Endothelial cell of umbilical vein (primary cell): ENCODE measurements around the gene DPPA4. TPM values are rescaled to one million over a fixed set of nuclear protein-coding genes. Genes with fewer than 3 reads are reported as not detected.

Source experiments
- BruUV-seq: library from RNA; stranded (reverse); fragments of 400-500 nt; replicated peaks from 2 replicates; lab custom pipeline; 2021; lab: Mats Ljungman, UMichigan
- CTCF ChIA-PET: fragments of 300-600, 350-600 bp; sonication (Branson Sonifier 250); formaldehyde crosslinking; loops from one replicate; lab custom pipeline; 2021; ENCODE audit warnings: antibody characterized with exemption, inconsistent platforms; lab: Charles Lee
- POLR2A ChIA-PET: fragments of 300-600, 350-600 bp; sonication (Branson Sonifier 250); formaldehyde crosslinking; loops from one replicate; lab custom pipeline; 2021; ENCODE audit warnings: antibody characterized with exemption, inconsistent platforms; lab: Charles Lee
- DNase-seq: peaks from one replicate; pipeline ENCODE4 v3.0.0-alpha.2; 2011; ENCODE audit warnings: low read depth, low spot score
- FAIRE-seq: peaks from 2 replicates; lab custom pipeline; 2011; peaks lifted over from hg19 to GRCh38; lab: Jason Lieb, UNC
- H2AFZ ChIP-seq: 2 replicates; pipeline ENCODE4 v1.6.0; 2012; ENCODE audit warnings: low read depth, low read length, control low read depth, inconsistent platforms
- H3K27ac ChIP-seq: 2 replicates; pipeline ENCODE4 v1.5.1; 2011; ENCODE audit warnings: low read depth, mild to moderate bottlenecking, control low read depth, low read length, moderate library complexity; ENCODE audit not compliant: insufficient read depth
- H3K27me3 ChIP-seq, 2 experiments: 2 replicates each; pipeline versions ENCODE4 v1.6.0 to v1.6.1; 2011; ENCODE audit warnings: low read length in 2 of 2, mixed read lengths in 1 of 2; ENCODE audit not compliant: control insufficient read depth in 2 of 2, insufficient read depth in 2 of 2
- H3K36me3 ChIP-seq, 2 experiments: 2 replicates in 1 of 2; 3 replicates in 1 of 2; pipeline ENCODE4 v1.5.1; 2011; ENCODE audit warnings: low read length in 2 of 2, mild to moderate bottlenecking in 1 of 2, moderate library complexity in 1 of 2; ENCODE audit not compliant: control insufficient read depth in 2 of 2, insufficient read depth in 2 of 2; ENCODE audit errors: extremely low read depth in 1 of 2
- H3K4me1 ChIP-seq: 3 replicates; pipeline ENCODE4 v1.5.1; 2011; ENCODE audit warnings: mild to moderate bottlenecking, low read length; ENCODE audit not compliant: control insufficient read depth, insufficient read depth; ENCODE audit errors: extremely low read depth
- H3K4me2 ChIP-seq: 2 replicates; pipeline ENCODE4 v1.6.1; 2011; ENCODE audit warnings: low read length, control low read depth, mixed read lengths; ENCODE audit not compliant: insufficient read depth
- H3K4me3 ChIP-seq, 3 experiments: fragments of 200-600 bp in 1 of 3; sonication (generic), shearing (Covaris generic) in 1 of 3; replicated peaks in 1 of 3; 2 replicates each; pipeline ENCODE4 v1.5.1; 2011 to 2016; ENCODE audit warnings: control low read depth in 3 of 3, low read length in 3 of 3, mild to moderate bottlenecking in 2 of 3, inconsistent platforms in 1 of 3, low read depth in 1 of 3, moderate library complexity in 1 of 3; ENCODE audit not compliant: insufficient read depth in 1 of 3
- H3K79me2 ChIP-seq: 2 replicates; pipeline ENCODE4 v1.6.0; 2012; ENCODE audit warnings: low read length, inconsistent platforms; ENCODE audit not compliant: control insufficient read depth, insufficient read depth
- H3K9ac ChIP-seq: replicated peaks from 2 replicates; pipeline ENCODE3; 2011; ENCODE audit warnings: low read length, control low read depth; ENCODE audit not compliant: insufficient read depth; ENCODE audit errors: extremely low read depth
- H3K9me1 ChIP-seq: replicated peaks from 3 replicates; pipeline ENCODE4 v1.6.0; 2011; ENCODE audit warnings: mild to moderate bottlenecking, low read length; ENCODE audit not compliant: control insufficient read depth, insufficient read depth; ENCODE audit errors: extremely low read depth
- H3K9me3 ChIP-seq: replicated peaks from 2 replicates; pipeline ENCODE4 v1.5.1; 2012; ENCODE audit warnings: low read length, inconsistent platforms; ENCODE audit not compliant: control insufficient read depth, insufficient read depth
- H4K20me1 ChIP-seq: replicated peaks from 2 replicates; pipeline ENCODE3; 2011; ENCODE audit warnings: mild to moderate bottlenecking, low read length; ENCODE audit not compliant: control insufficient read depth, insufficient read depth; ENCODE audit errors: extremely low read depth
- CTCF ChIP-seq, 2 donors: IDR thresholded peaks; 1 replicate in 1 of 2; 2 replicates in 1 of 2; pipeline ENCODE4 v1.5.1; 2011; ENCODE audit warnings: low read length in 2 of 2, mild to moderate bottlenecking in 2 of 2, moderate library complexity in 2 of 2, control low read depth in 1 of 2, inconsistent platforms in 1 of 2, low read depth in 1 of 2; ENCODE audit not compliant: insufficient read depth in 1 of 2; ENCODE audit errors: extremely low read depth in 1 of 2
- EZH2 ChIP-seq: IDR thresholded peaks from 2 replicates; pipeline ENCODE4 v1.6.1; 2012; ENCODE audit warnings: borderline replicate concordance, low read depth, mild to moderate bottlenecking, moderate library complexity, low read length, inconsistent platforms; ENCODE audit not compliant: severe bottlenecking
- FOS ChIP-seq: IDR thresholded peaks from 2 replicates; pipeline ENCODE4 v1.6.1; 2011; ENCODE audit warnings: mild to moderate bottlenecking, low read length, moderate library complexity, borderline replicate concordance; ENCODE audit not compliant: insufficient read depth
- GATA2 ChIP-seq: IDR thresholded peaks from 2 replicates; pipeline ENCODE4 v1.7.0; 2011; ENCODE audit warnings: low read depth, mild to moderate bottlenecking, moderate library complexity, mixed read lengths, low read length; ENCODE audit not compliant: insufficient read length, insufficient read depth
- JUN ChIP-seq: IDR thresholded peaks from 2 replicates; pipeline ENCODE4 v1.6.1; 2011; ENCODE audit warnings: borderline replicate concordance, low read depth; ENCODE audit not compliant: insufficient read length, insufficient read depth
- MYC ChIP-seq: IDR thresholded peaks from one replicate; pipeline ENCODE4 v1.6.1; 2011; ENCODE audit warnings: mild to moderate bottlenecking, low read depth, low read length
- POLR2A ChIP-seq: IDR thresholded peaks from 2 replicates; pipeline ENCODE4 v1.6.1; 2012; ENCODE audit warnings: low read depth, mild to moderate bottlenecking, control low read depth, low read length
- POLR2AphosphoS5 ChIP-seq: IDR thresholded peaks from 2 replicates; pipeline ENCODE4 v1.6.1; 2012; ENCODE audit warnings: low read depth, mild to moderate bottlenecking, control low read depth, low read length, moderate library complexity; ENCODE audit not compliant: insufficient read depth
- dilution Hi-C: fragments of 300-500 bp; cut with MboI; formaldehyde crosslinking; loops from one replicate; pipeline ENCODE4 v1.15.0; 2019; ENCODE audit warnings: low sequenced_read_pairs; ENCODE audit not compliant: extremely low pct_ligation_motif_present
- intact Hi-C: fragments of 100-400 bp; cut with micrococcal nuclease; formaldehyde crosslinking; loops from one replicate; pipeline ENCODE4 v1.10.0; 2022
- polyA plus RNA-seq, 4 experiments: library from polyadenylated mRNA; depleted of rRNA in 3 of 4; stranded (reverse) in 3 of 4; unstranded in 1 of 4; fragments of >200 nt; gene quantifications; 2 replicates each; pipeline versions ENCODE4 v1.2.1 to v1.2.3, GENCODE V29; 2011 to 2012; ENCODE audit warnings: missing spikeins in 1 of 4
- total RNA-seq: library from RNA; stranded (reverse); gene quantifications from 2 replicates; pipeline ENCODE4 v1.2.3, GENCODE V29; 2021
- TF ChIP-seq, protein P1 (sequence below): IDR thresholded peaks from 2 replicates; pipeline ENCODE4 v1.6.1; 2011; ENCODE audit not compliant: insufficient read depth, insufficient read length

DPPA4 gene
- total and polyA plus RNA-seq, 2 donors (not counting 3 experiments of a cell fraction or from before 2014, with no cell fraction given): 0.06 TPM; not detected in 1

- Histone ChIP-seq H3K4me2 (no peak overlapping the region), H3K36me3 (no peaks in the 10 kb centered on the region), H3K9ac (no peak overlapping the region), H3K9me1 (no peaks in the 10 kb centered on the region), H3K27ac (no peak overlapping the region), H4K20me1 (no peaks in the 10 kb centered on the region), H3K27me3 (no peaks in the 10 kb centered on the region), H3K9me3 (no peaks in the 10 kb centered on the region), H3K4me3 (no peak overlapping the region), H3K4me1 (no peaks in the 10 kb centered on the region), H2AFZ (no peak overlapping the region), H3K79me2 (no peaks in the 10 kb centered on the region)
- BruUV-seq: no TSS peak
- ChIA-PET POLR2A (no interaction called here), CTCF (interaction anchor here (0.8 kb wide), 1 partner anchor 1792 kb away, joined by 4 read pairs; no protein-coding TSS in a partner anchor)
- intact Hi-C loops (no loop called here), dilution Hi-C loops (no loop called here)
- DNase-seq (no peak), FAIRE-seq (no peak)
- TF ChIP-seq FOS (no peak), CTCF (IDR thresholded peaks at IDR 0.05; ENCODE audit: extremely low read depth in 1 of 2, insufficient read depth in 1 of 2, low read depth in 1 of 2, low read length in 2 of 2) (no peak), POLR2AphosphoS5 (no peak)
These were observed 58.8 kb downstream of the DPPA4 start for GRCh38 chr3:109278546-109278945.

DNA sequence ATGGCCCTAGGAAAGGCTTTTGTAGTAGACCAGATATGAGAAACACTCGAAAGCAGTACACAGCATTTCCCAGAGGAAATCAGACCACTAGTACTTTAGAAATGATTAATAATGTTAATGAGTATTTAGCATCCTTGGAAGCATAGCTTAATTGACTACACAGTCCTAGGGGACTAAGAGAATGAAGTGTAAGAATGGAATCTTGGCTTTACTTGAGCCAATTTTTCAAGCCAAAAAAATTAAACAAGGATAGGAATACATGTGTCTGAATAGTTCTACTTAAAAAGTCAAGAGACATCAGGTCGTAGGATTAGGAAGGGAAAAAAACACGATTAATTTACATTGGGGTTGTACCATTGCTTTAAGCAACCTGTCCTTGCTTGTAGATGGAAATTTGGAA, 59.2 kb downstream of the DPPA4 start:
- Histone ChIP-seq H3K9ac (no peak overlapping the region), H3K9me1 (no peaks in the 10 kb centered on the region), H3K9me3 (no peaks in the 10 kb centered on the region), H3K27me3 (no peaks in the 10 kb centered on the region), H3K79me2 (no peaks in the 10 kb centered on the region), H3K4me3 (no peak overlapping the region), H4K20me1 (no peaks in the 10 kb centered on the region), H3K4me2 (no peak overlapping the region), H3K27ac (no peak overlapping the region), H2AFZ (no peak overlapping the region), H3K36me3 (no peaks in the 10 kb centered on the region), H3K4me1 (no peaks in the 10 kb centered on the region)
- intact Hi-C loops (no loop called here), dilution Hi-C loops (no loop called here)
- FAIRE-seq (no peak), DNase-seq (no peak)
- no TSS peak for BruUV-seq
- ChIA-PET CTCF (interaction anchor here (0.8 kb wide), 1 partner anchor 1792 kb away, joined by 4 read pairs; no protein-coding TSS in a partner anchor), POLR2A (no interaction called here)
- TF ChIP-seq MYC (no peak), POLR2A (no peak), JUN (no peak), EZH2 (no peak), GATA2 (no peak), FOS (no peak), POLR2AphosphoS5 (no peak), CTCF (IDR thresholded peaks at IDR 0.05; ENCODE audit: extremely low read depth in 1 of 2, insufficient read depth in 1 of 2, low read depth in 1 of 2, low read length in 2 of 2) (no peak)
- TF ChIP-seq, protein P1, sequence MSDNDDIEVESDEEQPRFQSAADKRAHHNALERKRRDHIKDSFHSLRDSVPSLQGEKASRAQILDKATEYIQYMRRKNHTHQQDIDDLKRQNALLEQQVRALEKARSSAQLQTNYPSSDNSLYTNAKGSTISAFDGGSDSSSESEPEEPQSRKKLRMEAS: no peak
